Activated CD8-positive, alpha-beta memory T cell treated with anti-CD3 and anti-CD28 coated beads, Interleukin-2, amount 50 U/mL, for 48 hours (primary cell): Measurements from ENCODE around the gene DNM3.
"Not testable (repeated sequence)": the region's sequence is repeated elsewhere in the genome, so short reads cannot be mapped to it uniquely, and the experiment has no call there.

Experiments used
- DNase-seq: peaks from one replicate; pipeline ENCODE4 v3.0.0-alpha.2; 2020

The DNM3 gene

DNA sequence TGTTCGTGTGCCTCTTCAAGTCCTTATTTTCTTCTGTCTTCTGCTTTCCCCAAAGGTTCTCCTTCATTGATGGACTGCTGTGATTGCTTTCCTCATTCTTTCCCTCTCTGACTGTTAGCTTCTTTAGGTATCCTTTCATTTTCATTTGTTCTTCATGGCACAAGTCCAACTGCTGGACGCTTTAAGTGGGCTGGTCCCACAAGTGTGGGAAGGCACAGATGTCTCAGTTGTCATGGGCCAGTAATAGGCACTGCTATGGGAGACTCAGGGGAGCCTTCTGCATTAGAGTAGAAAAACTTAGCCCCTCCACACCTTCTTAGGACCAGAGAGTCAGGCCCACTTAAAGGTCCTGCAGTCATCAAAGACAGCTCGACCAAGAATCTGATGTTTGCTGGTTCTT, 456.8 kb downstream of the DNM3 start:
- no peak for DNase-seq

DNA sequence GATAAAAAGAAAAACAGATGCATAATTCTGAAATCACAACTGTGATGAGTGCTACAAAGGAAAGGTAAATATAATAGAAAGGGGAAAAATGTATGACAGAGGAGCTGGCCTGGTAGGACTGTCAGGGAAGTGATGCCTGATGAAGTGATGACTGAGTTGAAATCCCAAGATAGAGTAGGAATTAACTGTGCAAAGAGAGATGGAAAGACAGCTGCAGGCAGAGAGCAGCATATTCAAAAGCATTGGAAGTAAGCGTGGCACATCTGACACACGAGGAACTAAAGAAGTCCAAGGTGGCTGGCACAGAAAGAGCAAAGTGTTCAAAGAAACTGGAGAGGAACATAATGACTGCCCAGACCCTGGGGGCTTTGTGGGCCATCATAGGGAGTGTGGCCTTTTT, 457.6 kb downstream of the DNM3 start:
- no peak for DNase-seq

DNA sequence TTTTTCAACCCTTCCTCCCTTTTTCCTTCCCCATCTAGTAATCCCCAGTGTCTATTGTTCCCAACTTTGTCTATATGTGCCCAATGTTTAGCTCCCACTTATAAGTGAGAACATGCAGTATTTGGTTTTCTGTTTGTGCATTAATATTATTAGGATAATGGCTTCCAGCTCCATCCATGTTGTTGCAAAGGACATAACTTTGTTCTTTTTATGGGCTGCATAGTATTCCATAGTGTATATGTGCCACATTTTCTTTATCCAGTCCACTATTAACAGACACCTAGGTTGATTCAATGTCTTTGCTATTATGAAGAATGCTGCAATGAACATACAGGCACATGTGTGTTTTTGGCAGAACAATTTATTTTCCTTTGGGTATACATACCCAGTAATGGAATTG, 458.2 kb downstream of the DNM3 start:
- DNase-seq = no peak

DNA sequence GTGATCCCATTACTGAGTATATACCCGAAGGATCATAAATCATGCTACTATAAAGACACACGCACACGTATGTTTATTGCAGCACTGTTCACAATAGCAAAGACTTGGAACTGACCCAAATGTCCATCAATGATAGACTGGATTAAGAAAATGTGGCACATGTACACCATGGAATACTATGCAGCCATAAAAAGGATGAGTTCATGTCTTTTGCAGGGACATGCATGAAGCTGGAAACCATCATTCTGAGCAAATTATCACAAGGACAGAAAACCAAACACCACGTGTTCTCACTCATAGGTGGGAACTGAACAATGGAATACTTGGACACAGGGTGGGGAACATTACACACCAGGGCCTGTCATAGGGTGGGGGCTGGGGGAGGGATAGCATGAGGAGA, 466.2 kb downstream of the DNM3 start:
- not testable (repeated sequence) for DNase-seq

DNA sequence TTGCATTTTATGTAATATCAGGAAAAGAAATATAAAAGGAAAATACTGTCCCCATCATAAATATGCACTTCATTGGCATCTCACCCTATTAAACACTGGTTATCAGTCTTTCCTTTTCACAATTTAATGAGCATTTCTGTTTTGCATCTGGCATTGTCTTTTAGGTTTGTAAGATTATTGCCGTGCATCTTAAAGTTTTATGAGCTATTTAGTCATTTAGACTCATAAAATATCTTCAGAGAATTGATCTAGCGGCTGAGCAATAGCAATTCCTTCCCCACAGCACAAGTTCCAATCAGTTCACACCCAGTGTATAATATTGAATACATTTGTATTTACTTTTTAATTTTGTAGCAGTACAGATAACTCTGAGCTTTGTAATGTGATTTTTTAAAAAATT, 466.8 kb downstream of the DNM3 start:
- DNase-seq = no peak

DNA sequence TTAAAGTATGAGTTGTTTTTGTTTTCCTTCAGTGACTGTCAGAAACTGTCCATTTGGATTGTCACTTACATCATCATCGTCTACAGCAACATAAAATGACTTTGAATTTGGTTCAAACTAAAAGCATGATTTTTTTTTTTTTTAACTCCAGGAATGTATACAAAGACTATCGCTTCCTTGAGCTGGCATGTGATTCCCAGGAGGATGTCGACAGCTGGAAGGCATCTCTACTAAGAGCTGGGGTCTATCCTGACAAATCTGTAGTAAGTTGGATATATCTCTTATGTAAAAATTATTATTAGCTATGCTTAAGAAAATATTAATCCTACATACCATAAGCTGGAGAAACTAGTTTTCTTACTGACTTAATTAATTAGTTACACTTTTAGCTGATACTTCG, 467.3 kb downstream of the DNM3 start:
- no peak for DNase-seq

DNA sequence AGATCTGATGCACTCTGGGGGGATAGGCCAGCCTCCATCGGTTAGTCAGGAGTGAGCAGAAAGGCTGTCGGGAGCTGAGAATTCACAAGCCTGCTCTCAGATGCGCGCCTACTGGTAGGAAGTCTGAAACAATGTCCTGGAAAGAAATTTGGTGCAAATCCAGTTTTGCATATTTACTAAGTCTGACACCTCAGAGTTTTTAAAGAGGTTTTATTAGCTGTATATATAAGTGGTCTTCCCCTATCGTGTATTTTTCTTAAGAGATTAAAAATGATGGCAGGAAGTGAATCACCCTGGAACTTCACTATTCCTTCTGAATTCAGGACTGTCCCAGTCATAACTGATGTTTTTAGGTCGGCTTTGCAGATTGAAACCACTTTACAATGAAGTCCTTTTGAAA, 479.4 kb downstream of the DNM3 start:
- DNase-seq = no peak

DNA sequence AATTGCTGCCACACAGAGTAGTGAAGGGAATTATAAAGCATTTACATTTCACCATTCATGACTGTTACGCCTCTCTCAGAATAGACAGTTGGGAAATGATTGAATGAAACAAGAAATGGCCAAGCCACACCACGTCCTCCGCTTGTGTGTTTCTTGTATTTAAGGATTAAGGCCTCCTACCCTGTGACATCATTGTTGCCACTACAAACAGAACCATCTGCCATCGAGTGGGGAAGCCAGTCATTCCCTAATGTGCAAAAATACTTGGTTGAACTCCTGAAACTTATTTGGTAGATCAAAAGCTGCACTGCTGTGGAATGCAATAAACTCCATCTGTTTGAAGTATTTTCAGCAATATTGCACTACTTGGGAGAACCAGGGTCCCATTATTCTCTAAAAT, 480.2 kb downstream of the DNM3 start:
- no peak for DNase-seq

DNA sequence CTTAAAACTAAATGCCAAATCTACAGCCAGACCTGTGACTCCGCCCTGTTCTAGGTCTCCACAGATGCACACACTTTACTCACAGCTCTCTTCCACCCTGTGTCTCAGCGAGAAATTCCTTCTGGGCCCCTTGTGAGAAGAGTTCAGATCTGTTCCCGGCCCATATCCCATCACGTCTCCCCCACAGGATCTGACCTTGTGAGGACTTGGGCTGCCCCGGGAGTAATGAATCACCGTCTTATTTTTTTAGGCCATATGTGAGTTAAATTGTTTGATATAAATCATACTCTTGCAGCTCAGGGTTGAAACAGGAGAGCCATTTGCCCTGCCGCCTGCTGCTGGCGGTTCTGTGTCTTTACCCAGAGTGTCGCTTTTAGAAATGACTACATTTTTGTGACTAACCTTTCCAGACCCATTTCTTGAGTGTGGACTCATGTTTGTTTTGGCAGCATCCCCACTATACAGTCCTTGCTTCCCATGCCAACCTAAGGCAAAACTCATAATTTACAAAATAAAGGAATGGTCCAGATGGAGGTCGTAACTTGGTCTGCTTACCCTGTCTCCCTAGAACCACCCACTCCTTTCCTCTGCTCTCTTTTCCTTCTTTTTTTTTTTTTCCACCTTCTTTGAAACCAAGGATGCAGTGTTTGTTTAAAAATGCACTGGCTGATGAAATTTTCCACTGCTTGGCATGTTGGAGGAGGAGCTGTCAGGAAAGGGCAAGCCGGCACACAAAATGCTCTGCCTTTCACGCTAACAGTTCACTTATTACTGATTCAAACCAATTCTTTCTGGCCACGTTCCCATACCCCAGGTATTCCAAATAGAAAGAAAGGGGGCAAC, 481.1 kb downstream of the DNM3 start:
- DNase-seq = no peak

DNA sequence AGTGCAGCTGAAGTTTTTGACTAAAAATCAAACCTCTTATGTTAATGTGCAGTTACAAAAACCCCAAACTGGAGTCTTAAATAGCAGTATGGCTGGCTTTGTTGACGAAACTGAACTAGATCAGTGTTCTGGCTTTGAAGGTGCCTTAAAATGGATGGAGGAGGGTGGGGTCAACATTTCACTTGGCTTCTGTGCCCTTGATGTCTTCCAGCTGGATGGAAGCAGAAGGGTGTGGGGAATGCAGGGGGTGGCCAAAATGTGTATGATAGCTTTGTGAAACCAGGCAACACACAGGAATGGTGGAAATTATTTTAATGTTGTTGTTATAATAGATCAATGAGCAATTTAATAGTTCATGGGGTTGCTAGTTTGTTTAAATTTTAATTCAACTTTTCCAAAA, 482.4 kb downstream of the DNM3 start:
- no peak for DNase-seq

DNA sequence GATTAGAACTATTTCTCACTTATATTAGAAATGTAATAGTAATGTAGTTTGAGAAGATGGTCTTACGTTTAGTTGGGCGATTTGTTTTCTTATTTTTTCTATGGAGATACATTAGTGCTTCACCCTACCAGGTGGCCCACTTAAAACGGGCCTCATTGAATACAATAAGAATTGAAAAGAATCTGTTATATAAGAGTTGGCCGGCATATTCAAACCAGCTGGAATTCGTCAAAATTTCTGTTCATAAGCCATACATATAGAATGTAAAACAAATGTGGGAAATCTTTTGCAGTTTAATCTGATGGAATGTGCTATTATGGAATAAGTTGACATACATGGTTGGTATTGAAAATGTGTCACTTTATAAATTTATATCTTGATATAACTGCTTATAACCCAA, 482.8 kb downstream of the DNM3 start:
- DNase-seq = no peak

DNA sequence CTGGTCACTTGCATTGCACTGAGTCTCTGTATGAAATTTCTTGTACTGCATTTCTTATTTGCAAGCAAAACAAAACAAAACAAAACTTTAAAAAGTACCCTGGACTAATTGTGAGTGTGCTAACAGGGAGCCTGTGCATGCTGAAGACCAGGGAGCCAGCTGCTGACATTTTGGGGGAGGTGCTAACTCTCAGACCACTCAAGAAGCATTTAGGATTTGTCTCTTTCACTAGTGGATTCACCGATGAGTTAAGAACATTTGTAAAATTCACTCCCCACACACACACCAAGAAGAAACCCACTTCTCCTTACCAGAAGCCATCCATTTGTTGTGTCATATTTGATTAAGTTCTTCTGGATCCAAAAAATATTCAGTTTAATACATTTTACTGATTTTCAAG, 483.5 kb downstream of the DNM3 start:
- DNase-seq = no peak

DNA sequence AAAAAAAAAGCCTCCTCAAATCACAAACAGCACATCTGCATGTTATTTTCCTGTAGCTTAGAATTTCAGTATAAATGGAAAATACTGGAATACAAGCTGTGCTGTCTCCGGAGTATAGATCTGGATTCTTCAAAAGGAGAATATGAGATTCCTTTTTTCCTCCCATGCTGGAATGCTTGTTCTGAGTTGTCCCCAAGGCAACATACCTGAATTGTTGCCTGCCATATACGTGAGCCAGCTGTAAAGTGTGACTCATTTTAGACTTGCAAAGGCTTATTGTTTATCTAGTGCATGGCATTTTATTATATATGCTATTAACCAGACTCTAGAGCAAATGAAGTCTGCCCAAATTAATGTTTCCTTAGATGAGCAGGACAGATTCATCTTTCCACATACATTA, 484.2 kb downstream of the DNM3 start:
- DNase-seq = no peak

DNA sequence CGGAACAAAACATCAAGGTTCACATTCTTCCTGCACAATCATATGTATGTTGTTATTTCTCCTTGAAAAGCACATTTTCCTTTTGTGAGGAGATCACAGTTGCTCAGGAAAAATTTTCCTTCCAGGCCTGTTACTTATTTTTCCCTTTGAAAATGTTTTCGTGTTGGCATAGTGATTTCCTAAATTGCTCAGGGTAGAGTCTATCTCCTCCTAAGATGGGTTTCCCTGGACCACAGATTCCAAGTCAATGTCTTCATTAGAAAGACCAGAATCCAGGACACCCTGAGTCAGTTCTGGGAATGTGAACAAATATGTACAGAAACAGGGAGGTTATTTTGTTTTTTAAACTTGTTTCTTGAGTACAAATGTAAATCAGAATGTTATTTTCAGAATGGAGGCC, 484.8 kb downstream of the DNM3 start:
- DNase-seq = no peak

DNA sequence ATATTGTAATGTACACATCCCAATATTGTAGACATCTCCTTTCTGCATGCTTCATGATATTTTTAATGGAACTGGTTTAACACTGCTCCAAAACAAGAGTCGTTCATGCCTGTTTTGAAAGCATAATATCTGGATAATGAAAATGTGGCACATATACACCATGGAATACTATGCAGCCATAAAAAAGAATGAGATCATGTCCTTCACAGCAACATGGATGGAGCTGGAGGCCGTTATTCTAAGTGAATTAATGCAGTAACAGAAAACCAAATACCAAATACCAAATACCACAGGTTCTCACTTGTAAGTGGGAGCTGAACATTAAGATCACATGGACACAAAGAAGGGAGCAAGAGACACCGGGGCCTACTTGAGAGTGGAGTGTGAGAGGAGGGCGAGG, 487.0 kb downstream of the DNM3 start:
- DNase-seq = no peak

DNA sequence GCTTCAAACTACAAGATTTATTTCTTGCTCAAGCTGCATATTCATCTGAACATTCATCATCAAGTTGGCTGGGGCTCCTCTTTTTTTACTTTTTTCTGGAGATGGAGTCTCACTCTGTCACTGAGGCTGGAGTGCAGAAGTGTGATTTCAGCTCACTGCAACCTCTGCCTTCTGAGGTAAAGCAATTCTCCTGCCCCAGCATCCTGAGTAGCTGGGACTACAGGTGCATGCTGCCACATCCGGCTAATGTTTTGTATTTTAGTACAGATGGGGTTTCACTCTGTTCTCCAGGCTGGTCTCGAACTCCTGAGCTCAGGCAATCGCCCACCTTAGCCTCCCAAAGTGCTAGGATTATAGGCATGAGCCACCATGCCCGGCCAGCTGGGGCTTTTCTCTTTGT, 490.9 kb downstream of the DNM3 start:
- DNase-seq = no peak

DNA sequence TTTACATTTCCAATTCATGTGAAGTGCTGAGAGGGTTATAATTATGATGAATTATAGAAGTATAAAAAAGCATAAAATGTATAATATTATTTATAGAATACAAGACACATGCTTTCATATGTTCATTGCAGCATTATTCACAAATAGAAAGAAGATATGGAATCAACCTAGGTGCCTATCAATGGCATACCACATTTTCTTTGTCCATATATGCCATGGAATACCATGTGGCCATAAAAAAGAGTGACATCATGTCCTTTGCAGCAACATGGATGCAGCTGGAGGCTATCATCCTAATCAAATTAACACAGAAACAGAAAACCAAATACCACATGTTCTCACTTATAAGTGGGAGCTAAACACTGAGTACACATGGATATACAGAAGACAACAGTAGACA, 494.1 kb downstream of the DNM3 start:
- no peak for DNase-seq

DNA sequence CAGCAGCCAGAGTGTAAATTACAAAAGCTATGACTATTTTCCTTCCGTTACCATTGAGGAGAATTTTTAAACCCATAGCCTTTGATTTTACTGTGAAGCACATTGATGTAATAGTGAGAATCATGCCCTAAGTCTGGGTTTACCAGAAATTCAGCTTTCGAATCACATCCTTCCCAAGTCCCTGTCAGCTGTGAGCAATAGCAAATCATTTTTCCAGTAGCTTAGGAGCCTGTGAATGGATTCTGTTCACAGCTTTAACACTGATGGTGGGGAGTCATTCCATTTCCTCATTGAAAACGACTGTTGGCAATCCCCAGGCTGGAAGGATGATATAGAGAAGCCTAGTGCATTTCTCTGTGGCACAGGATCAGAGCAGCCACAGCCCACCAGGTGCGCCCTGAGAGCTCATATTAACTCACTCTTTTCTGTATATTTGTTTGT, 497.0 kb downstream of the DNM3 start:
- peak; percentile 61 for DNase-seq

DNA sequence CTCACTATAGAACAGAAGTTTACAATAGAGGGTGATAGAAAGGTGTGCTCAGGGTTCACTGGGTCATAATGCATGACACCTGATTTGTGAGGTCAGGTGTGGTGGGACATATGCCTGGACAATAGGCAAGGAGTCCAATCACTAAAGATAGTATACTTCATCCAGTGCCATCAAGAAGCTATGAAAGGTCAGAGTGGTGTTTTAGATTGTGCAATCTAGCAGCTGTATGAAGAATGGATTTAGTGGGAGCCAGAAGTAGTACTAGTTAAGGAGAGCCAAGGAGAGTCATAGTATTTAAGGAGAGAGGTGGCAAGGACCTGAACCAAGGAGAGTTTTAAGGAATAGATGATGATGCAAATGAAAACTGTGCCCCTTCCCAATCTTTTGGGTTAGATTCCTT, 498.5 kb downstream of the DNM3 start:
- no peak for DNase-seq

DNA sequence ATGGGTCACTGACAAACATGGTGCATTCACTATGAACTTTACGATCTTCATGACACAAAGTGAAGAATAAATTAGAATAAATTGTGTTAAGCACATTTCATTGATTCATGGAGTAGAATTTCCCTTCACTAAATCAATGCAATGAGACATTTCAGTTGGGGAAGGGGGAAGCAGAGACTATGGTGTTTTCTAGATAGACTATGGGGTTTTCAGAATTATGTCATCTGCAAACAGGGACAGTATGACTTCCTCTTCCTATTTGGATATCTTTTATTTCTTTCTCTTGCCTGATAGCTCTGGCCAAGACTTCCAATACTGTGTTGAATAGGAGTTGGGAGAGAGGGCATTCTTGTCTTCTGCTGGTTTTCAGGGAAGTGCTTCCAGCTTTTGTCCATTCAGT, 499.2 kb downstream of the DNM3 start:
- no peak for DNase-seq

DNA sequence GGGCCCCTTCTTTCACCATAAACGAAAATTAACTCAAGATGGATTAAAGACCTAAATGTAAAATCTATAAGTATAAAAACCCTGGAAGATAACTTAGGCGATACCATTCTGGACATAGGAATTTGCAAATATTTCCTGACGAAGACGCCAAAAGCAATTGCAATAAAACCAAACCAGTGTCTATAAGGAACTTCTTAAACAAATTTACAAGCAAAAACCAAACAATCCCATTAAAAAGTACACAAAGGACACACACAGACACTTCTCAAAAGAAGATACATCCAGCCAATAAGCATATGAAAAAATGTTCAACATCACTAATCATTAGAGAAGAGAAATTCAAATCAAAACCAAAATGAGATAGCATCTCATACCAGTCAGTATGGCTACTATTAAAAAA, 500.4 kb downstream of the DNM3 start:
- DNase-seq = no peak

DNA sequence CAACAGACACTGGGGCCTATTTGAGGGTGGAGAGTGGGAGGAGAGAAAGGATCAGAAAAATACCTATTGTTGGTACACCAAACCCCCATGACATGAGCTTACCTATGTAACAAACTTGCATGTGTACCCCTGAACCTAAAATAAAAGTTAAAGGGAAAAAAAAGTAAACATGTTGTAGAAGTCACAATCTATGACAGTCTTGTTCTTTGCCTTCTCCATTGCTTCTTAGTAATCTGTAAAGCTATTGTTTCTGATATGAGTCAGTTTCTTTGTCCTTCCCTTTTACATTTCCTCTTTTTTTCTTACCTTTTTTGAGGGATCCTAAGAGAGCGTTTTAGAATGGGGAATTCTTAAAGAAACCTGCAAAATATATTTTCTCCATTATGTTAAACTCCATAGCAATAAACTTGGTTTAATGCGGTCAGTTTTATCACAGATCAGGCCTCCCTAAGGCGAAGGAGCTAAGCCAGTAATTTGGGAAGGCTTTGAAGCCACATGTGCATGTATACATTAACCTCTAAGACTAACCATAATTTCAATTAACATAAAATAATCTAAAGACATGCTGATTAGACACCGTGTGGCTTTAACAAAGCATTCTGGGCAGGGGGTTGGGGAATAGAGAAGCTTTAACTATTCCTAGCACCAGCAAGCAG, 501.4 kb downstream of the DNM3 start:
- no peak for DNase-seq

DNA sequence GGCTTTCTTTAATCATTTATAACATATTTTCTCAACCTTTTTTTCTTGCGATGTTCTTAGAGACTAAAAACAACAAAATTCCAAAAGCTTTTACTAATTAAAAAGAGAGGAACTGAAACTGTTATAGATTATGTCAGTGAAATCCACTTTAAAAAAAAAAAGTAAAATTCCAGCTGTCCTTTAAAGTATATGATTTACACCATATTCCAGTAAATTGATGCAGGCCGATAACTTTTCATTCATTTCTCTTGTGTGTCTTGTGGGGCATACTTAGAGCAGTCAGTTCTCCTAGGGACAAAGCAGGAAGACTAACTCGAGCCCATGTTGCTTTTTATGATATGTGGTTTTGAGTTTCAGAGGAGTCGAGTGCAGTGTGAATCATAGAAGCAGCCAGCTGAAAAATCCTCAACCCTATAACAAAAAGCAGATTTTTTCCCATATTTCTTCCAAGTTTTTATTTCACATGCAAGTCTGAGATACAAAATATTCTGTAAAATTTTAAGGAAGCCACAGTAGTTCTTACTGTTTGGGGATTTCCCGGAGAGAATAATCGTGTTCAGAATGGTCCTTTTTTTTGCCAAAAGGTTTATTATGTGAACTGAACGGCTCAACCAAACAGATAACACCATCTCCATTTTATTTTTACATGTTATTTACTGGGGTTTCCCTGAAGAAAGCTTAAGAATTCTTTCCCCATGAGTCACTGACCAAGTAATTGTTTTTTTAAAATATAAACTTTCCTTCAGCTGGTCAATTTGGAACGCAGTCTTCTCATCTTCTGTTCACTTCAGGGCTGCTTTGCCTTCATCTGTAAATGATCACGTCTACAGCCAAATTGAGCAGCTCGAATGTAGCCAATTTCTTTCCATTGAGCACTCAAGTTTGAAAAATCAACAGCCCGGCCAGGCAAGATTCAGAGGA, 502.2 kb downstream of the DNM3 start:
- no peak for DNase-seq

DNA sequence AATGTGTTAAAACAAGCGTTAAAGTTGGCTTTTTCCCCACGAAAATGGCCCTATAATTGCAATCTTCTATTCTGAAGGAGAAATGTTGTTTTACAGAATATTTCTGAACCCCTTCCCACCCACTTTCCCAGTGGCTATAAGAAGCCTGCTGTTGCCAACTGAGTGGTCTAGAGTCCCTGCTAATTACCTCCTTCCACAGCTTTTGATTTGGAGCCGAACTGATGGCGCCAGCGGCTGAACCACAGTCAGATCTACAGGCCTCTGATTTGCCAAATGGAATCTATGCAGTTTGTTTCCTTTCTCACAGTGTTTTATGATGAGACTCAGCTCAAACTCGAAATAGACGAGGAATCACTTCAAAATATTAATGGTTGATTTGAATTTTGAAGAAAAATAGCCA, 503.1 kb downstream of the DNM3 start:
- DNase-seq = no peak
